ENCODE data around the gene ITPRIPL2. TPM values are rescaled to one million over a fixed set of nuclear protein-coding genes. Genes with fewer than 3 reads are reported as not detected.

ITPRIPL2 gene
- total RNA-seq, 4 donors from 2014 or later: 57.3 to 61.0 (median 58.1) TPM

DNA sequence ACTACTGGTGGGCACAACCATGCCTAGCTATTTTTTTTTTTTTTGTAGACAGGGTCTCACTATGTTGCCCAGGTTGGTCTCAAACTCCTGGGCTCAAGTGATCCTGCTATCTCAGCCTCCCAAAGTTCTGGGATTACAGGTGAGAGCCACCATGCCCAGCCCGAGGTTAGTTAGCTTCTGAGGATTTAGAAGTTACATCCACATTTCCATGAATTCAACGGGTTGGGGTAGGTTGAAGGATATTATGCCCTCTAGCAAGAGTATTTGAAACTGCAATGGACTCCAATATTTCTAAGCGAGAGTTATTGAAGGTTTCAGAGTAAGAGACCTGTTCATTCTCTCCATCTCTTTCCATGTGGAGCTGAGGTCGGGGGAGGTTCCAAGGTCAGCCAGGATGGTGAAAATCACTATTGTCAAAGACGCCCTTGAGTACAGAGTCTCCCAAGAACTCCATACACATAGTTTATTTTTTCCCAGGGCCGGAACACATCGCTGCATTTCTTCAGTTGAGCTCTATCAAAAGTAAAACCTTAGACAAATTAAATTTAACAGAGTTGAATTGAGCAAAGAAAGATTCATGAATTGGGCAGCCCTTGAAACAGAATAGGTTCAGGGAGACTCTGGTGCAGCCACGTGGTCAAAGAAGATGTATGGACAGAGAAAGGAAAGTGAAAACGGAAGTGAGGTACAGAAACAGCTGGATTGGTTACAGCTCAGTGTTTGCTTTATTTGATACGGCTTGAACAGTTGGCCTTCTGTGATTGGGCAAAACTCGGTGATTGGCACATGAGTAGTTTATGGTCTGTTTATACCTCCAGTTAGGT lies 19.0 kb upstream of the ITPRIPL2 start:
- peak in 1 of 2 donors; percentile 23 for DNase-seq (ENCODE audit: low spot score in 2 of 2)
- TF ChIP-seq, protein P1, sequence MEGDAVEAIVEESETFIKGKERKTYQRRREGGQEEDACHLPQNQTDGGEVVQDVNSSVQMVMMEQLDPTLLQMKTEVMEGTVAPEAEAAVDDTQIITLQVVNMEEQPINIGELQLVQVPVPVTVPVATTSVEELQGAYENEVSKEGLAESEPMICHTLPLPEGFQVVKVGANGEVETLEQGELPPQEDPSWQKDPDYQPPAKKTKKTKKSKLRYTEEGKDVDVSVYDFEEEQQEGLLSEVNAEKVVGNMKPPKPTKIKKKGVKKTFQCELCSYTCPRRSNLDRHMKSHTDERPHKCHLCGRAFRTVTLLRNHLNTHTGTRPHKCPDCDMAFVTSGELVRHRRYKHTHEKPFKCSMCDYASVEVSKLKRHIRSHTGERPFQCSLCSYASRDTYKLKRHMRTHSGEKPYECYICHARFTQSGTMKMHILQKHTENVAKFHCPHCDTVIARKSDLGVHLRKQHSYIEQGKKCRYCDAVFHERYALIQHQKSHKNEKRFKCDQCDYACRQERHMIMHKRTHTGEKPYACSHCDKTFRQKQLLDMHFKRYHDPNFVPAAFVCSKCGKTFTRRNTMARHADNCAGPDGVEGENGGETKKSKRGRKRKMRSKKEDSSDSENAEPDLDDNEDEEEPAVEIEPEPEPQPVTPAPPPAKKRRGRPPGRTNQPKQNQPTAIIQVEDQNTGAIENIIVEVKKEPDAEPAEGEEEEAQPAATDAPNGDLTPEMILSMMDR (IDR thresholded peaks at IDR 0.05): no peak
- no peak for TF ChIP-seq POLR2A (IDR thresholded peaks at IDR 0.05)
- intact Hi-C loops (cut with DNase I; ENCODE audit: low total_unique reads): loop anchor here (5.0 kb wide), 1 partner anchor 88 kb away; no protein-coding TSS in a partner anchor
- H3K4me3 ChIP-seq (ENCODE audit: low read depth, poor library complexity, severe bottlenecking): no peak overlapping the region
- WGBS, 2 donors: 77 to 80% methylated on average over 11 of the region's 11 CpGs

DNA sequence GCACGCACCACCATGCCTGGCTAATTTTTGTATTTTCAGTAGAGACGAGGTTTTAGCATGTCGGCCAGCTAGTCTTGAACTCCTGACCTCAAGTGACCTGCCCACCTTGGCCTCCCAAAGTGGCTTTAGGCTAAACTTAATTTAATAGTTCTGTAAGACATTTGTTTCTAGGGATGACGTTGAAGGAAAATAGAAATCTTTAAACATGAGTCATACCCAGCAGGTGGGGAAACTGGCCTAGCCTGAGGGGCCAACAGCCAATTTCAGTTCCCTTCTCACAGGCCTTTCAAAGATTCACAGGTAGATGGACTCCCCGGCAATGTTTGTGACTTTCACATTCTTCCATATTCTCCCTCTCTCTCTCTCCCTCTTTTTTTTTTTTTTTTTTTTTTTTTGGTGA lies 18.1 kb upstream of the ITPRIPL2 start:
- intact Hi-C loops (cut with DNase I; ENCODE audit: low total_unique reads): loop anchor here (5.0 kb wide), 1 partner anchor 87 kb away; no protein-coding TSS in a partner anchor
- DNase-seq (ENCODE audit: low spot score in 2 of 2): peak in 1 of 2 donors; percentile 12
- TF ChIP-seq, protein P1 (IDR thresholded peaks at IDR 0.05): no peak
- TF ChIP-seq POLR2A (IDR thresholded peaks at IDR 0.05): no peak
- H3K4me3 ChIP-seq (ENCODE audit: low read depth, poor library complexity, severe bottlenecking): no peak overlapping the region
- WGBS, 2 donors: 71 to 74% methylated on average over 5 of the region's 5 CpGs

DNA sequence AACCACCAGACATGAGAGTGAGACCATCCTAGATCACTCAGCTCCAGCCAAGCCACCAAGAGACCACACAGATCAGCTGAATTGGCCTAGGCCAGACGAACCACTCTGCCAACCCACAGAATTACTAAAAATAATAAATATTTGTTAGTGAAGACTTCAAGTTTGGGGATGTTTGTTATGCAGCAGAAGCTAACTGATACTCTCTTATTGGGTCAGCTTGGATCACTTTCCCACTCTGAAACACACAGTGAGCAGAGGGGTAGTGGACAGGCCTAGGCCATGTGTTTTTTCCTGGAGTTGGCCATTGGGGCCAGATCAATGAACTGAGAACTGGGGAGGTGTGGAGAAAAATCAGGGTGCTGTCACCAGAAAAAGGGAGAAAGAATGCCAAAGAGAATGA lies 15.6 kb upstream of the ITPRIPL2 start:
- TF ChIP-seq POLR2A (IDR thresholded peaks at IDR 0.05): no peak
- TF ChIP-seq, protein P1 (IDR thresholded peaks at IDR 0.05): no peak
- 90 to 91% methylated on average over 1 of the region's 1 CpG for WGBS, 2 donors
- intact Hi-C loops (cut with DNase I; ENCODE audit: low total_unique reads): loop anchor here (5.0 kb wide), 1 partner anchor 84 kb away; no protein-coding TSS in a partner anchor

DNA sequence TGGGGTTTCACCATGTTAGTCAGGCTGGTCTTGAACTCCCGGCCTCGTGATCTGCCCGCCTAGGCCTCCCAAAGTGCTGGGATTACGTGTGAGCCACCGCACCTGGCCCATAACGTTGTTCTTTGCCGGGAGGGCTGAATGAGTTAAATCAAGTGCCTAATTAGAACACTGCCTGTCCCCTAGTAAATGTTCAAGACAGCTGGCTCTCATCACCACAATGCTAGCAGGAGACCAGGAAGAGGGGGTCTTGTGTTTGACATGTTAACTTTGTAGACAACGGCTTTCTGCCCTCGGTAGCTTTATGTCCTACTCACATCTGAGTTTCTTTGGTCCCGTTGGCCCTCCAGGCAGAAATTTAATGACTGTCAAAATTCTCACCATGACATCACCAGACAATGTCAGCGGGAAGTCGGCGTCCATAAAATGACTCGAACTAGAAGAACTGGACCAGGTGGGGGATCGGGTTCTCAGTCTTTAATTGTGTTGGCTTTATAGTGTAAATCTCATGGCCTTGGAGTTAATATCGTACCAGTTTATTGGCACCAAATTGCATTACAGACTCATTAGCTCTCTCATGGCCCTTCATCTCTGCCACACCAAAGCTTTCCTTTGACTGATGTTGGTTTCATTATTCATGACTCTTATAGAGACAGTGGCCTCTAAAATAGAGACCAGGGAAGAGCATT lies 11.4 kb upstream of the ITPRIPL2 start:
- peak in 1 of 2 donors; percentile 34 for DNase-seq (ENCODE audit: low spot score in 2 of 2)
- 58 to 75% methylated on average over 16 of the region's 16 CpGs for WGBS, 2 donors
- TF ChIP-seq POLR2A (IDR thresholded peaks at IDR 0.05): no peak
- TF ChIP-seq, protein P1 (IDR thresholded peaks at IDR 0.05): no peak
- intact Hi-C loops (cut with DNase I; ENCODE audit: low total_unique reads): no loop called here
- no peak overlapping the region for H3K4me3 ChIP-seq (ENCODE audit: low read depth, poor library complexity, severe bottlenecking)

More for the DNA sequence above, 15.6 kb upstream of the ITPRIPL2 start:
- DNase-seq (ENCODE audit: low spot score in 2 of 2): peak in 1 of 2 donors; percentile 5
- H3K4me3 ChIP-seq (ENCODE audit: low read depth, poor library complexity, severe bottlenecking): no peak overlapping the region

DNA sequence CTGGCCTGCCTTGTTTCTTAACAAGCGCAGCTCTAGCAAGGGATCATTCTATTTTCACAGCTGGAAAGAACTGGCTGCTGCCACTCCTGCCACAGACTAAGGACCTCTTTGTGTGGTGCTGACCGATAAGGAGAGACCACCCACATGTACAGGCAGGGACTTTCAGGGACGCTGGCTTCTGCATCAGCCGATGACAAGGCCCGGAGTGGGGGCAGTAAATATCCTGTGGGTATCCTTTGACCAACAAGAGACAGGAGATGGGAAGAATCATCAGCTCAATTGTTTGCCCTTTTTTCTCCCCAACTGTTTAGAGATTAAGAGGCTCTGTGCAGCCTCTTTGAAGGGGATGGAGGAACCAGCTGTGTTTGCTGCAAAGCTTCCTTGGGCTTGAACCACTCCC lies 9.2 kb upstream of the ITPRIPL2 start:
- TF ChIP-seq POLR2A (IDR thresholded peaks at IDR 0.05): no peak
- TF ChIP-seq, protein P1 (IDR thresholded peaks at IDR 0.05): no peak
- H3K4me3 ChIP-seq (ENCODE audit: low read depth, poor library complexity, severe bottlenecking): no peak overlapping the region
- 84 to 86% methylated on average over 5 of the region's 5 CpGs for WGBS, 2 donors
- intact Hi-C loops (cut with DNase I; ENCODE audit: low total_unique reads): no loop called here
- peak in 1 of 2 donors; percentile 60 for DNase-seq (ENCODE audit: low spot score in 2 of 2)
